ENCODE data around the gene AGPAT4. TPM values are rescaled to one million over a fixed set of nuclear protein-coding genes. Genes with fewer than 3 reads are reported as not detected.
"Not testable (repeated sequence)": the region's sequence is repeated elsewhere in the genome, so short reads cannot be mapped to it uniquely, and the experiment has no call there.

AGPAT4 gene
- total RNA-seq = 1 to 10 TPM; 5.4 to 7.2 TPM
- 6.4 TPM for polyA plus RNA-seq (ENCODE audit: insufficient read depth, low read depth, low replicate concordance)
- long read RNA-seq, donor 1, full-length matches to known transcripts = 4 of 4 reads
- long read RNA-seq, donor 1, partial matches to known transcripts = 0 of 4 reads
- long read RNA-seq, donor 1, other reads (novel, unspliced or antisense) = 0 of 4 reads
- long read RNA-seq, donor 2, full-length matches to known transcripts = 2 of 2 reads
- long read RNA-seq, donor 2, partial matches to known transcripts = 0 of 2 reads
- long read RNA-seq, donor 2, other reads (novel, unspliced or antisense) = 0 of 2 reads

- no peaks in the 10 kb centered on the region for H3K36me3 ChIP-seq (ENCODE audit: low read depth, missing control alignments)
- peak; percentile 73 for DNase-seq
- H3K4me3 ChIP-seq = peak within 1 kb of the TSS; percentile 58 to 59
- no peaks in the 10 kb centered on the region for H3K9me3 ChIP-seq
- TF ChIP-seq CTCF (IDR thresholded peaks at IDR 0.05) = no peak
- no peak for TF ChIP-seq POLR2A (IDR thresholded peaks at IDR 0.05)
- no peaks in the 10 kb centered on the region for H3K27me3 ChIP-seq
- H3K4me1 ChIP-seq = no peaks in the 10 kb centered on the region
- WGBS, 2 donors = 1% methylated on average over 16 to 21 of the region's 21 CpGs
- H3K27ac ChIP-seq = peak within 1 kb of the TSS; percentile 25 to 71
- intact Hi-C loops (cut with DNase I; ENCODE audit: low total_unique reads) = no loop called here
These were observed at the start of gene AGPAT4 for GRCh38 chr6:161273752-161274487. AGPAT4 (minus strand) TSS chr6:161274061; CDS start chr6:161232213, 41,848 bp downstream.

GRCh38 chr6:161319231-161319630 is 45.4 kb upstream of the AGPAT4 start:
- WGBS, 2 donors = 42 to 64% methylated on average over 2 of the region's 2 CpGs
- intact Hi-C loops (cut with DNase I; ENCODE audit: low total_unique reads) = no loop called here
- Histone ChIP-seq H3K4me3 (no peak overlapping the region), H3K9me3 (no peaks in the 10 kb centered on the region), H3K4me1 (no peaks in the 10 kb centered on the region), H3K27me3 (no peaks in the 10 kb centered on the region), H3K27ac (no peak overlapping the region), H3K36me3 (ENCODE audit: low read depth, missing control alignments) (no peaks in the 10 kb centered on the region)
- TF ChIP-seq POLR2A (IDR thresholded peaks at IDR 0.05) (no peak), CTCF (IDR thresholded peaks at IDR 0.05) (no peak)
- no peak for DNase-seq

GRCh38 chr6:161318456-161318855 is 44.6 kb upstream of the AGPAT4 start:
- intact Hi-C loops (cut with DNase I; ENCODE audit: low total_unique reads) = no loop called here
- no peak overlapping the region for H3K27ac ChIP-seq
- no peak overlapping the region for H3K4me3 ChIP-seq
- TF ChIP-seq CTCF (IDR thresholded peaks at IDR 0.05) = no peak
- TF ChIP-seq POLR2A (IDR thresholded peaks at IDR 0.05) = no peak
- no peaks in the 10 kb centered on the region for H3K36me3 ChIP-seq (ENCODE audit: low read depth, missing control alignments)
- H3K27me3 ChIP-seq = no peaks in the 10 kb centered on the region
- DNase-seq = peak; percentile 22
- 55 to 68% methylated on average over 6 of the region's 6 CpGs for WGBS, 2 donors
- H3K4me1 ChIP-seq = no peaks in the 10 kb centered on the region
- no peaks in the 10 kb centered on the region for H3K9me3 ChIP-seq

GRCh38 chr6:161316531-161316930 is 42.7 kb upstream of the AGPAT4 start:
- H3K36me3 ChIP-seq (ENCODE audit: low read depth, missing control alignments) = no peaks in the 10 kb centered on the region
- TF ChIP-seq POLR2A (IDR thresholded peaks at IDR 0.05) (no peak), CTCF (IDR thresholded peaks at IDR 0.05) (no peak)
- H3K27ac ChIP-seq = no peak overlapping the region
- DNase-seq = no peak
- no peaks in the 10 kb centered on the region for H3K9me3 ChIP-seq
- no peak overlapping the region for H3K4me3 ChIP-seq
- no peaks in the 10 kb centered on the region for H3K4me1 ChIP-seq
- no peaks in the 10 kb centered on the region for H3K27me3 ChIP-seq
- 91 to 95% methylated on average over 3 of the region's 3 CpGs for WGBS, 2 donors
- intact Hi-C loops (cut with DNase I; ENCODE audit: low total_unique reads) = no loop called here

- DNase-seq; H3K27ac ChIP-seq; H3K27me3 ChIP-seq; H3K9me3 ChIP-seq; intact Hi-C loops (cut with DNase I; ENCODE audit: low total_unique reads); H3K36me3 ChIP-seq (ENCODE audit: low read depth, missing control alignments); H3K4me1 ChIP-seq; H3K4me3 ChIP-seq: not testable (repeated sequence)
- 72 to 83% methylated on average over 15 of the region's 15 CpGs for WGBS, 2 donors
These were observed 41.5 kb upstream of the AGPAT4 start for GRCh38 chr6:161315246-161315917.

- H3K4me1 ChIP-seq; H3K9me3 ChIP-seq; H3K27me3 ChIP-seq; intact Hi-C loops (cut with DNase I; ENCODE audit: low total_unique reads); H3K36me3 ChIP-seq (ENCODE audit: low read depth, missing control alignments); H3K27ac ChIP-seq; H3K4me3 ChIP-seq: not testable (repeated sequence)
- peak; percentile 15 for DNase-seq
- 54 to 82% methylated on average over 19 to 20 of the region's 20 CpGs for WGBS, 2 donors
These were observed 40.8 kb upstream of the AGPAT4 start for GRCh38 chr6:161314541-161315245.

Measured in testis (tissue), 5 donors.